Transverse colon (tissue), 4 donors: Measurements from ENCODE around the gene PNPLA2. TPM values are rescaled to one million over a fixed set of nuclear protein-coding genes. Genes with fewer than 3 reads are reported as not detected.

Experiments used
- DNase-seq: peaks from one replicate; pipeline ENCODE4 v3.0.0-alpha.2; 2019
- H3K27ac ChIP-seq, 4 donors: fragments of 200-600 bp; sonication (generic); 2 replicates each; pipeline ENCODE4 v1.5.1; 2016 to 2018; ENCODE audit warnings: inconsistent platforms in 4 of 4
- H3K27me3 ChIP-seq: fragments of 200-600 bp; sonication (generic); 2 replicates; pipeline ENCODE4 v1.5.1; 2017; ENCODE audit warnings: inconsistent platforms
- H3K36me3 ChIP-seq, 4 donors: fragments of 200-600 bp; sonication (generic); 2 replicates each; pipeline ENCODE4 v1.5.1; 2017 to 2019; ENCODE audit warnings: inconsistent platforms in 4 of 4
- H3K4me1 ChIP-seq, 4 donors: fragments of 200-600 bp; sonication (generic); 2 replicates each; pipeline ENCODE4 v1.5.1; 2017 to 2020; ENCODE audit warnings: inconsistent platforms in 4 of 4
- H3K4me3 ChIP-seq, 4 donors: fragments of 200-600 bp; sonication (generic); 1 replicate in 1 of 4; 2 replicates in 3 of 4; pipeline versions ENCODE4 v1.5.1 to v1.6.1; 2017 to 2019; ENCODE audit warnings: inconsistent platforms in 4 of 4
- H3K9me3 ChIP-seq, 2 donors: fragments of 200-600 bp; sonication (generic); 2 replicates each; pipeline ENCODE4 v1.5.1; 2017 to 2019; ENCODE audit warnings: inconsistent platforms in 2 of 2
- EP300 ChIP-seq: sonication (generic); formaldehyde crosslinking; IDR thresholded peaks from one replicate; pipeline ENCODE4 v1.6.1; 2017; ENCODE audit warnings: antibody characterized with exemption, low read depth
- POLR2A ChIP-seq: fragments of 450-650 bp; IDR thresholded peaks from one replicate; pipeline ENCODE4 v1.6.1; 2016; ENCODE audit warnings: antibody characterized with exemption, mild to moderate bottlenecking, moderate library complexity
- POLR2AphosphoS5 ChIP-seq, 3 donors: sonication (generic); formaldehyde crosslinking; IDR thresholded peaks; one replicate each; pipeline ENCODE4 v1.6.1; 2016; ENCODE audit warnings: antibody characterized with exemption in 3 of 3
- WGBS, 2 donors: methylation state at CpG; one replicate each; pipeline ENCODE4 v1.1.5; 2018; ENCODE audit warnings: low coverage in 1 of 2; 5-methylcytosine and 5-hydroxymethylcytosine counted together
- in situ Hi-C, 4 donors: fragments of 200-750 bp; cut with MboI; loops; one replicate each; pipeline versions ENCODE4 v1.15.0 to v1.15.1; 2017; ENCODE audit warnings: low sequenced_read_pairs in 3 of 4, low pct_ligation_motif_present in 1 of 4, low pct_unique_long_range_greater_than_20kb in 1 of 4
- intact Hi-C: fragments of 100-400 bp; cut with DNase I; formaldehyde crosslinking; loops from one replicate; pipeline ENCODE4 v1.15.1; 2023; ENCODE audit warnings: low total_unique reads
- total RNA-seq, 4 donors: library from RNA; depleted of rRNA; stranded (reverse); fragments of >200 nt; gene quantifications; one replicate each; pipeline ENCODE4 v1.1.0, GENCODE V29; 2016
- TF ChIP-seq, protein P1 (sequence below), 5 experiments: fragments of 200-600 bp in 3 of 5; fragments of 450-650 bp in 2 of 5; sonication (generic) in 3 of 5; IDR thresholded peaks; 1 replicate in 2 of 5; 2 replicates in 3 of 5; pipeline ENCODE4 v1.5.1; 2016 to 2017; ENCODE audit warnings: antibody characterized with exemption in 5 of 5, inconsistent platforms in 3 of 5, mild to moderate bottlenecking in 2 of 5, moderate library complexity in 1 of 5

Gene PNPLA2
- total RNA-seq, 4 donors from 2014 or later = 61.7 to 821 (median 134) TPM

- Histone ChIP-seq H3K36me3 (no peaks in the 10 kb centered on the region), H3K4me1 (peaks cover 4 to 16% (median 10%) of the 10 kb centered on the region in 4 donors), H3K27ac (no peak overlapping the region), H3K4me3 (no peak overlapping the region), H3K27me3 (peaks cover 18% of the 10 kb centered on the region), H3K9me3 (no peaks in the 10 kb centered on the region)
- no peak for DNase-seq
- 84% methylated on average over 20 of the region's 20 CpGs; no CpG with 5 or more reads in 1 of the 2 donors for WGBS, 2 donors
- in situ Hi-C loops (loop anchor here in 2 of 4 donors (25.0 kb wide), 1 partner anchor 183 kb away; the partner anchor contains the start of gene MUC6 (in 2 of the 2)), intact Hi-C loops (loop anchor here (10.0 kb wide), 1 partner anchor 200 kb away; no protein-coding TSS in a partner anchor)
- TF ChIP-seq POLR2AphosphoS5 (IDR thresholded peaks at IDR 0.05) = no peak
- TF ChIP-seq, protein P1, sequence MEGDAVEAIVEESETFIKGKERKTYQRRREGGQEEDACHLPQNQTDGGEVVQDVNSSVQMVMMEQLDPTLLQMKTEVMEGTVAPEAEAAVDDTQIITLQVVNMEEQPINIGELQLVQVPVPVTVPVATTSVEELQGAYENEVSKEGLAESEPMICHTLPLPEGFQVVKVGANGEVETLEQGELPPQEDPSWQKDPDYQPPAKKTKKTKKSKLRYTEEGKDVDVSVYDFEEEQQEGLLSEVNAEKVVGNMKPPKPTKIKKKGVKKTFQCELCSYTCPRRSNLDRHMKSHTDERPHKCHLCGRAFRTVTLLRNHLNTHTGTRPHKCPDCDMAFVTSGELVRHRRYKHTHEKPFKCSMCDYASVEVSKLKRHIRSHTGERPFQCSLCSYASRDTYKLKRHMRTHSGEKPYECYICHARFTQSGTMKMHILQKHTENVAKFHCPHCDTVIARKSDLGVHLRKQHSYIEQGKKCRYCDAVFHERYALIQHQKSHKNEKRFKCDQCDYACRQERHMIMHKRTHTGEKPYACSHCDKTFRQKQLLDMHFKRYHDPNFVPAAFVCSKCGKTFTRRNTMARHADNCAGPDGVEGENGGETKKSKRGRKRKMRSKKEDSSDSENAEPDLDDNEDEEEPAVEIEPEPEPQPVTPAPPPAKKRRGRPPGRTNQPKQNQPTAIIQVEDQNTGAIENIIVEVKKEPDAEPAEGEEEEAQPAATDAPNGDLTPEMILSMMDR (IDR thresholded peaks at IDR 0.05) = no peak
- no peak for TF ChIP-seq EP300
- TF ChIP-seq POLR2A = no peak
Observed at GRCh38 chr11:854601-855329, 36.1 kb downstream of the PNPLA2 start.

GRCh38 chr11:855330-855674 lies 36.6 kb downstream of the PNPLA2 start:
- Histone ChIP-seq H3K36me3 (no peaks in the 10 kb centered on the region), H3K9me3 (no peaks in the 10 kb centered on the region), H3K4me3 (no peak overlapping the region), H3K27ac (no peak overlapping the region), H3K4me1 (peaks cover 9 to 17% (median 13%) of the 10 kb centered on the region in 4 donors), H3K27me3 (peaks cover 12% of the 10 kb centered on the region)
- TF ChIP-seq POLR2A (no peak), EP300 (no peak), POLR2AphosphoS5 (IDR thresholded peaks at IDR 0.05) (no peak)
- TF ChIP-seq, protein P1 (IDR thresholded peaks at IDR 0.05) = no peak
- 88% methylated on average over 7 of the region's 7 CpGs; no CpG with 5 or more reads in 1 of the 2 donors for WGBS, 2 donors
- intact Hi-C loops = loop anchor here (10.0 kb wide), 1 partner anchor 199 kb away; no protein-coding TSS in a partner anchor
- in situ Hi-C loops = loop anchor here in 2 of 4 donors (25.0 kb wide), 1 partner anchor 182 kb away; the partner anchor contains the start of gene MUC6 (in 2 of the 2)
- no peak for DNase-seq

GRCh38 chr11:855796-856195 lies 37.1 kb downstream of the PNPLA2 start:
- peaks cover 9% of the 10 kb centered on the region for H3K27me3 ChIP-seq
- in situ Hi-C loops (loop anchor here in 2 of 4 donors (25.0 kb wide), 1 partner anchor 182 kb away; the partner anchor contains the start of gene MUC6 (in 2 of the 2)), intact Hi-C loops (loop anchor here (10.0 kb wide), 1 partner anchor 199 kb away; no protein-coding TSS in a partner anchor)
- peaks cover 9 to 16% (median 11%) of the 10 kb centered on the region in 4 donors for H3K4me1 ChIP-seq
- H3K27ac ChIP-seq = no peak overlapping the region
- 87% methylated on average over 4 of the region's 12 CpGs; no CpG with 5 or more reads in 1 of the 2 donors for WGBS, 2 donors
- no peak for TF ChIP-seq POLR2AphosphoS5 (IDR thresholded peaks at IDR 0.05)
- no peak for TF ChIP-seq POLR2A
- no peak for TF ChIP-seq EP300
- TF ChIP-seq, protein P1 (IDR thresholded peaks at IDR 0.05) = no peak
- DNase-seq = no peak
- no peak overlapping the region for H3K4me3 ChIP-seq
- H3K9me3 ChIP-seq = no peaks in the 10 kb centered on the region
- H3K36me3 ChIP-seq = no peaks in the 10 kb centered on the region

- no peak for DNase-seq
- intact Hi-C loops (loop anchor here (10.0 kb wide), 1 partner anchor 198 kb away; no protein-coding TSS in a partner anchor), in situ Hi-C loops (loop anchor here in 2 of 4 donors (25.0 kb wide), 1 partner anchor 181 kb away; the partner anchor contains the start of gene MUC6 (in 2 of the 2))
- Histone ChIP-seq H3K4me1 (peaks cover 9 to 16% (median 11%) of the 10 kb centered on the region in 4 donors), H3K36me3 (no peaks in the 10 kb centered on the region), H3K27me3 (peaks cover 8% of the 10 kb centered on the region), H3K9me3 (no peaks in the 10 kb centered on the region), H3K4me3 (no peak overlapping the region), H3K27ac (no peak overlapping the region)
- TF ChIP-seq POLR2A (no peak), POLR2AphosphoS5 (IDR thresholded peaks at IDR 0.05) (no peak), EP300 (no peak)
- TF ChIP-seq, protein P1 (IDR thresholded peaks at IDR 0.05) = no peak
- 63% methylated on average over 7 of the region's 8 CpGs; no CpG with 5 or more reads in 1 of the 2 donors for WGBS, 2 donors
Observed at GRCh38 chr11:856397-856796, 37.7 kb downstream of the PNPLA2 start.
